ENCODE data around the gene DPPA5. TPM values are rescaled to one million over a fixed set of nuclear protein-coding genes. Genes with fewer than 3 reads are reported as not detected.

The DPPA5 gene
- total RNA-seq, 1 donor from 2014 or later, result not detected

- DNase-seq, result no peak
- Mint-ChIP-seq H3K4me1 (ENCODE audit: low read depth, unreplicated experiment) (no peaks in the 10 kb centered on the region), H3K4me3 (ENCODE audit: unreplicated experiment) (no peak overlapping the region), H3K27ac (ENCODE audit: unreplicated experiment) (no peak overlapping the region), H3K36me3 (ENCODE audit: unreplicated experiment) (no peaks in the 10 kb centered on the region), H3K9me3 (ENCODE audit: unreplicated experiment) (no peaks in the 10 kb centered on the region), H3K27me3 (ENCODE audit: unreplicated experiment) (peaks cover 2% of the 10 kb centered on the region)
- no peak for TF ChIP-seq CTCF (IDR thresholded peaks at IDR 0.05; ENCODE audit: partially characterized antibody, unreplicated experiment)
These were observed 18.4 kb upstream of the DPPA5 start for GRCh38 chr6:73372516-73372915.

DNA sequence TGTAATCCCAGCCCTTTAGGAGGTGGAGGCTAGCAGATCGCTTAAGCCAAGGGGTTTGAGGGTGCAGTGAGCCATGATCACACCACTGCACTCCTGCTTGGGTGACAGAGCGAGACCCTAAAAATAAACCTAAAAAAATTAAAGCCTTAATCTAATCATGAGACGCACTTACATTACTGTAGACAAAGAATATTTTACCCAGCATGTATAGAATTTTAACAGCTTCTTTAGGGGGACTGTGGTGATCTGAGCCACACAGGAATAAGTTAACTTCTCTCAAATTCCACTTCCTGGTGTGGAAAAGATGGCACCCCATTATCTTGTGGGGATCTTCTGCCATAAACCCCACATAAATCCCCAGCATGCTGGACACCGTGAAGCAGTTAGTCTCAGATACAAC, 17.9 kb upstream of the DPPA5 start:
- no peak for TF ChIP-seq CTCF (IDR thresholded peaks at IDR 0.05; ENCODE audit: partially characterized antibody, unreplicated experiment)
- Mint-ChIP-seq H3K27me3 (ENCODE audit: unreplicated experiment) (peaks cover 2% of the 10 kb centered on the region), H3K27ac (ENCODE audit: unreplicated experiment) (no peak overlapping the region), H3K36me3 (ENCODE audit: unreplicated experiment) (no peaks in the 10 kb centered on the region), H3K4me3 (ENCODE audit: unreplicated experiment) (no peak overlapping the region), H3K9me3 (ENCODE audit: unreplicated experiment) (no peaks in the 10 kb centered on the region), H3K4me1 (ENCODE audit: low read depth, unreplicated experiment) (no peaks in the 10 kb centered on the region)
- no peak for DNase-seq

- H3K9me3 Mint-ChIP-seq (ENCODE audit: unreplicated experiment), result no peaks in the 10 kb centered on the region
- H3K27ac Mint-ChIP-seq (ENCODE audit: unreplicated experiment), result no peak within 1 kb of the TSS
- no peaks in the 10 kb centered on the region for H3K36me3 Mint-ChIP-seq (ENCODE audit: unreplicated experiment)
- H3K4me3 Mint-ChIP-seq (ENCODE audit: unreplicated experiment), result no peak within 1 kb of the TSS
- no peak for DNase-seq
- peaks cover 2% of the 10 kb centered on the region for H3K27me3 Mint-ChIP-seq (ENCODE audit: unreplicated experiment)
- no peak for TF ChIP-seq CTCF (IDR thresholded peaks at IDR 0.05; ENCODE audit: partially characterized antibody, unreplicated experiment)
- no peaks in the 10 kb centered on the region for H3K4me1 Mint-ChIP-seq (ENCODE audit: low read depth, unreplicated experiment)
These were observed 15.5 kb upstream of the DPPA5 start, which contains the start of gene OOEP for GRCh38 chr6:73369563-73369962. OOEP (minus strand) TSS chr6:73369897; CDS start chr6:73369792, 105 bp downstream.

DNA sequence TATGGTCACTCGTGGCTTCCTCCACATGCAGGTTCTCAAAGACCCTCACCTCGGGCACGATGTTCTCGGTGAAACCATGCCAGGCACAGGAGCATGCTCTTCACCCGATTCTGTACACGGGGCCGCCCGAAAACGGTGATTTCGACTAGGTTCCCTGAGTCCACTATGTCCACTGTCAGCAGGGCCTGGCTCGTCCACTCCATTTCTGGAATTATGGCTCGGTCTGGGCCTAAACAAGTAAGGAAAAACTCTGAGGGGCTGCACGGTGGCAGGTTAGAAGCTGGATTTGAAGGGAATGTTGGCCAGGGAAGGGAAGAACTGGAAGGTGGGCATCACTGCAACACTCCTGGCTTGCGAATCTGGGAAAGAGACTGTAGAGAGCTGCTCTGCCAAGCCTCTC, 15.1 kb upstream of the DPPA5 start:
- no peak for DNase-seq
- TF ChIP-seq CTCF (IDR thresholded peaks at IDR 0.05; ENCODE audit: partially characterized antibody, unreplicated experiment), result no peak
- no peak overlapping the region for H3K27ac Mint-ChIP-seq (ENCODE audit: unreplicated experiment)
- peaks cover 2% of the 10 kb centered on the region for H3K27me3 Mint-ChIP-seq (ENCODE audit: unreplicated experiment)
- H3K4me3 Mint-ChIP-seq (ENCODE audit: unreplicated experiment), result no peak overlapping the region
- H3K9me3 Mint-ChIP-seq (ENCODE audit: unreplicated experiment), result no peaks in the 10 kb centered on the region
- no peaks in the 10 kb centered on the region for H3K4me1 Mint-ChIP-seq (ENCODE audit: low read depth, unreplicated experiment)
- no peaks in the 10 kb centered on the region for H3K36me3 Mint-ChIP-seq (ENCODE audit: unreplicated experiment)

- no peaks in the 10 kb centered on the region for H3K36me3 Mint-ChIP-seq (ENCODE audit: unreplicated experiment)
- H3K9me3 Mint-ChIP-seq (ENCODE audit: unreplicated experiment), result no peaks in the 10 kb centered on the region
- no peaks in the 10 kb centered on the region for H3K4me1 Mint-ChIP-seq (ENCODE audit: low read depth, unreplicated experiment)
- DNase-seq, result no peak
- H3K27ac Mint-ChIP-seq (ENCODE audit: unreplicated experiment), result no peak overlapping the region
- peaks cover 2% of the 10 kb centered on the region for H3K27me3 Mint-ChIP-seq (ENCODE audit: unreplicated experiment)
- no peak overlapping the region for H3K4me3 Mint-ChIP-seq (ENCODE audit: unreplicated experiment)
- no peak for TF ChIP-seq CTCF (IDR thresholded peaks at IDR 0.05; ENCODE audit: partially characterized antibody, unreplicated experiment)
These were observed 14.6 kb upstream of the DPPA5 start for GRCh38 chr6:73368675-73369074.

All from glutamatergic neuron (in vitro differentiated cells).